GM21825 (cell line): ENCODE data around the gene KDM6B.

Source experiments
- ATAC-seq: cut with Tn5 transposase; IDR thresholded peaks from one replicate; pipeline ENCODE4 v1.9.1; 2021; ENCODE audit warnings: mild to moderate bottlenecking, moderate library complexity; ENCODE audit not compliant: unreplicated experiment

The KDM6B gene

DNA sequence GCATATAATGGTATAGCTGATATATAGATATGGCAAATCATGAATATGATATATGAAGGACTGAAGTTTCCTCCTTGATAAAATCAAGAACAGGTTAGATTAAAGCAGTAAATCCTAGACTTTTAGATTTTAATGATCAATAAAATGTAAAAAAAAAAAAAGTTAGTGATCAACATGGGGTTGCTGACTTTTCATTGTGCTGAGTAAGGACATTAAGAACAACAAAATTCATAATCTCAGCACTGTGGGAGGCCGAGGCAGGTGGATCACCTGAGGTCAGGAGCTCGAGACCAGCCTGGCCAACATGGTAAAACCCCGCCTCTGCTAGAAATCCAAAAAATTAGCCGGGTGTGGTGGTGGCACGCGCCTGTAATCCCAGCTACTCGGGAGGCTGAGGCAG, 44.2 kb downstream of the KDM6B start:
- no peak for ATAC-seq

DNA sequence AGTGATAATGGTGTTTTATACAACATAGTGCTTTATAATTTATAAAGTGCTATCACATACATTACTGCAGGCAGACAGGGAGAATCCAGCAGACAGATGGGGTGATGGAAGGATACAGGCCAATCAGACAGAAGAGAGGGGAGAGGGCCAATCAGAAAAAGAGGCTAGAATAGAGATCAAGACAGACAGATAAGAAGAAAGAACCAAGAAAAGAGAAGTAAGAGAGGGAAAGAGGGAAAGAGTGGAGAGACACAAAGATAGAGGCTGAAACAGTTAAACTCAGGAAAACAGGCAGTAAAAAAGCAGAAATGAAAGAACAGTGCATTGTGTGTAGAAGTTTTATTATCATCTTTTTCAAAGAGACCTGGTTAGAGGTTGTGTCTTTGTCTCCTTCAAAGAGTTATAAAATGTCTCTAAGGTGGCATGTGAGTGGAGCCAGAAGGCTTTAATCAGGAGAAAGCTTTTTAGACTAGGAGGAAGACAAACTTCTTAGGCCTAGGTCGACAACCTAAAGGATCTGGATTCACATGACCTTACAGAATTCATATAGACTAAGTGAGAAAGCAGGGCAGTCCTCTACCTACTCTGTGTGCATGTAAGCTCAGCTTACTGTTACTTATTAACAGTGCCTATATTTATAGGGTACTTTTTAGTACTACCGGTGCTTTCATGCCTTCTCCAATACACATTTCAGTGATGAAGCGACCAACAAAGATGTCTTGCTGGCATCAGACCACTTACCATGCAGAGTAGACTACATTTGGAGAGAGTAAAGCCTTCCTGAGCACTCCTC, 46.3 kb downstream of the KDM6B start:
- no peak for ATAC-seq

DNA sequence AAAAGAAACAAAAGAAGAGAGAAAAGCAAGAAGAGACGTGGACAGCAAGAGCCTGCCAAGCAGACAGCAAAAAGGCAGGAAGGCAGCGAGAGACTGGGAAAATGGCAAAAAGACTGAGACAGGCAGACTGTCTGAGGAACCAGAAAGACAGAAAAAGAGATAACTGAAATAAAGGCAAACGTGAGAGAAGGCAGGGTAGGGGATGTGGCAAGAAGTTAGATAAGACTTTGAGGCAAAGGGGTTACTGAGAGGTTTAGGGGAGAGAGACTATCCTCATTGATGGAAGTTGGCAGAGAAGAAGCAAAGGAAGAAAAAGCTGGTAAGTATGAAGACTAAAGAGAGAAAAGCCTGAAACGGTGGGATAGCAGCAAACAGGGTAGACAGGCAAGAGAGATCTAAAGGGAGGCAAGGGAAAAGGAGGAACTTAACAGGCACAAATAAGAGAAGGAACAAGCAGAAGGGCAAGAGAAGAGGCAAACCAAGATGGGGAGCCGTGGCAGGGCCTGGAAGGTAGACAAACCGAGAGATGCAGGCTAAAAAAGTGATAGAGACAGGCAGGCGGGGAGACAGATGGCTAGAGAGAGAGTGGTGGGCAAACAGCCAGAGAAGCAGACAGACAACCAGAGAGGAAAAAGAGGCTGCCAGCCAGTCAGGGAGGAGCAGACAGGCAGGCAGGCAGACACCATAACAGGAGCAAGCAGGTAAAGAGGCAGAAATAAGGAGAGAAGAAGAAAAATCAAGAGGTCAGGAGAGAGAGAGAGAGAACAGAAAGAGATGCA, 47.4 kb downstream of the KDM6B start:
- ATAC-seq, result no peak

DNA sequence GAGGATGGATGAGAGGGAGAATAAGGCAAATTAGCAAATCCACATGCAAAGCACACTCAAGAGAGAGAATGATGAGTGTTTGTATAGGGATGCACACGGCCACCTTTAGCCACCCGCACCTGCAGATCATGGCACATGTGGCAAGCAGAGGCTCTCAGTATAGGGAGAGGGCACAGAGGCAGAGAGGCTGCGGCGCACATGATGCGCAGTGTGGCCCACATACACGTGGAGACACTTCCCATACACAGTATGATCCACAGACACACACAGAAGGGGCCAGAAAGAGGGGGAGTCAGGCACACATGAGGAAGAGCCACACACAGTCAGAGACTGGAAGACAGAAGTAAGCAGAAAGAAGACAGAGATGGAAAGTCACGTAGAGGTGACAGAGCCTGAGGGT, 48.1 kb downstream of the KDM6B start:
- no peak for ATAC-seq

DNA sequence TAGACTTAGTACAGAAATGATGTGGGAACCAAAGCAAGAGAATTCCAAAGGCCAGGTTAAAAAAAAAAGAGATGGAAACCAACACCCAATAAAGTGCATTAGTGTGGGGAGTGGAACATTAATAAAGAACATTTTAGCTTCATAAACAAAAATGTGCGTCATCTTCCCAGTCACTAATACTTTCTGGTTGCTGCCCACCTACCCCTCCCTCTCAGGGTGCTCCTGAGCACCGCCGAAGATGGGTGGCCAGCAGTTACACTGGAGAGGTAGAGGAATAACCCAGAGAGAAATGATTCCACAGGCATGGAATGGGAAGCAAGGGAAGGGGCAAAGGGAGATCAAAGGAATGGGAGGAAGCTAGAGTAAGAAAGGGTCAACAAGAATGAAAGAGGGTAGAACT, 48.6 kb downstream of the KDM6B start:
- no peak for ATAC-seq
